ENCODE data around the gene PPP1R9B.

DNA sequence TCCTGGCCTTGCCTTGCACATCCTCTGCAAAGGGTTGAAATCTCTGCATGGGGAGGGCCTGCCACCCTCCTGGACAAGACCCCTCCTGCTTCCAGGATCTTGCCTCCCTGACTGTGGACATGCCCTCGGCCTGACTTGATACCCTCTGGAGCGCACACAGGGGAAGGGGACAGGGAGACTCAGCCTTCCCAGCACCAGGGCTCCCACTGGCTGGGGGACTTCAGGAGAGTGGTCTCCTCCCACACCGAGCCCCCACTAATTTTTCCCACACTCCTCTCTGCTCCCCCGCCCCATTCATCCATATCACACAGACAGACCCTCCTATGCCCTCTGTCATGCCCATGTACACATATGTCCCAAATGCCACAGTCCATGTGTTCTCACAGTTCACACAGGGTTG, 29.6 kb upstream of the PPP1R9B start:
- TF ChIP-seq, protein P1, sequence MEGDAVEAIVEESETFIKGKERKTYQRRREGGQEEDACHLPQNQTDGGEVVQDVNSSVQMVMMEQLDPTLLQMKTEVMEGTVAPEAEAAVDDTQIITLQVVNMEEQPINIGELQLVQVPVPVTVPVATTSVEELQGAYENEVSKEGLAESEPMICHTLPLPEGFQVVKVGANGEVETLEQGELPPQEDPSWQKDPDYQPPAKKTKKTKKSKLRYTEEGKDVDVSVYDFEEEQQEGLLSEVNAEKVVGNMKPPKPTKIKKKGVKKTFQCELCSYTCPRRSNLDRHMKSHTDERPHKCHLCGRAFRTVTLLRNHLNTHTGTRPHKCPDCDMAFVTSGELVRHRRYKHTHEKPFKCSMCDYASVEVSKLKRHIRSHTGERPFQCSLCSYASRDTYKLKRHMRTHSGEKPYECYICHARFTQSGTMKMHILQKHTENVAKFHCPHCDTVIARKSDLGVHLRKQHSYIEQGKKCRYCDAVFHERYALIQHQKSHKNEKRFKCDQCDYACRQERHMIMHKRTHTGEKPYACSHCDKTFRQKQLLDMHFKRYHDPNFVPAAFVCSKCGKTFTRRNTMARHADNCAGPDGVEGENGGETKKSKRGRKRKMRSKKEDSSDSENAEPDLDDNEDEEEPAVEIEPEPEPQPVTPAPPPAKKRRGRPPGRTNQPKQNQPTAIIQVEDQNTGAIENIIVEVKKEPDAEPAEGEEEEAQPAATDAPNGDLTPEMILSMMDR (IDR thresholded peaks at IDR 0.05), result no peak
- no peak for TF ChIP-seq EZH2 (IDR thresholded peaks at IDR 0.05; ENCODE audit: borderline replicate concordance, insufficient read depth, low read depth, low read length, poor library complexity, severe bottlenecking)
